Parathyroid adenoma (tissue), 2 donors: ENCODE results near the gene IFI27L1.

Source experiments
- H2AFZ ChIP-seq: fragments of 300-600 bp; sonication (generic); one replicate; pipeline ENCODE4 v1.7.0; 2017; ENCODE audit warnings: antibody characterized with exemption, mild to moderate bottlenecking
- H3K27ac ChIP-seq: fragments of 300-600 bp; sonication (generic); one replicate; pipeline ENCODE4 v1.7.0; 2017
- H3K27me3 ChIP-seq: fragments of 300-600 bp; sonication (generic); one replicate; pipeline ENCODE4 v1.7.0; 2017; ENCODE audit warnings: low read length; ENCODE audit not compliant: control insufficient read depth, insufficient read depth
- H3K36me3 ChIP-seq: fragments of 300-600 bp; sonication (generic); one replicate; pipeline ENCODE4 v1.7.0; 2017; ENCODE audit warnings: low read length; ENCODE audit not compliant: control insufficient read depth, insufficient read depth
- H3K4me1 ChIP-seq: fragments of 300-600 bp; sonication (generic); one replicate; pipeline ENCODE4 v1.7.0; 2017; ENCODE audit warnings: control low read depth
- H3K4me2 ChIP-seq: fragments of 300-600 bp; sonication (generic); one replicate; pipeline ENCODE4 v1.7.0; 2017; ENCODE audit warnings: low read length
- H3K4me3 ChIP-seq: fragments of 300-600 bp; sonication (generic); one replicate; pipeline ENCODE4 v1.7.0; 2017; ENCODE audit warnings: low read depth, low read length
- H3K79me2 ChIP-seq: fragments of 300-600 bp; sonication (generic); one replicate; pipeline ENCODE4 v1.7.0; 2017; ENCODE audit warnings: control low read depth
- H3K9ac ChIP-seq: fragments of 300-600 bp; sonication (generic); one replicate; pipeline ENCODE4 v1.7.0; 2017; ENCODE audit warnings: mild to moderate bottlenecking
- H3K9me3 ChIP-seq: fragments of 300-600 bp; sonication (generic); one replicate; pipeline ENCODE4 v1.7.0; 2017; ENCODE audit warnings: low read length; ENCODE audit not compliant: control insufficient read depth
- CTCF ChIP-seq: fragments of 300-600 bp; sonication (generic); IDR thresholded peaks from one replicate; pipeline ENCODE4 v1.7.0; 2017; ENCODE audit warnings: antibody characterized with exemption, mild to moderate bottlenecking
- donor health status: primary hyperparathyroidism.

Gene IFI27L1

GRCh38 chr14:94113490-94113889 lies 32.4 kb downstream of the IFI27L1 start:
- no peaks in the 10 kb centered on the region for H3K79me2 ChIP-seq
- no peaks in the 10 kb centered on the region for H3K4me1 ChIP-seq
- no peak for TF ChIP-seq CTCF
- no peak overlapping the region for H3K4me3 ChIP-seq
- no peak overlapping the region for H3K9ac ChIP-seq
- no peaks in the 10 kb centered on the region for H3K36me3 ChIP-seq
- no peak overlapping the region for H3K27ac ChIP-seq
- no peaks in the 10 kb centered on the region for H3K9me3 ChIP-seq
- H3K27me3 ChIP-seq = no peaks in the 10 kb centered on the region
- H2AFZ ChIP-seq = no peak overlapping the region
- H3K4me2 ChIP-seq = no peak overlapping the region

- Histone ChIP-seq H3K27ac (no peak overlapping the region), H3K9ac (no peak overlapping the region)
Observed at GRCh38 chr14:94113908-94114588, 32.9 kb downstream of the IFI27L1 start.

GRCh38 chr14:94114589-94115057 lies 33.5 kb downstream of the IFI27L1 start:
- TF ChIP-seq CTCF = no peak
- Histone ChIP-seq H3K4me2 (no peak overlapping the region), H3K4me1 (no peaks in the 10 kb centered on the region), H2AFZ (peak overlapping the region; percentile 30), H3K27ac (no peak overlapping the region), H3K79me2 (no peaks in the 10 kb centered on the region), H3K9ac (no peak overlapping the region), H3K9me3 (no peaks in the 10 kb centered on the region), H3K4me3 (no peak overlapping the region), H3K36me3 (no peaks in the 10 kb centered on the region), H3K27me3 (no peaks in the 10 kb centered on the region)

More at GRCh38 chr14:94113908-94114588, 32.9 kb downstream of the IFI27L1 start:
- TF ChIP-seq CTCF = no peak
- Histone ChIP-seq H3K27me3 (no peaks in the 10 kb centered on the region), H2AFZ (no peak overlapping the region), H3K9me3 (no peaks in the 10 kb centered on the region), H3K79me2 (no peaks in the 10 kb centered on the region), H3K4me2 (no peak overlapping the region), H3K4me3 (no peak overlapping the region), H3K4me1 (no peaks in the 10 kb centered on the region), H3K36me3 (no peaks in the 10 kb centered on the region)

GRCh38 chr14:94115058-94115591 lies 34.0 kb downstream of the IFI27L1 start:
- no peak overlapping the region for H3K9ac ChIP-seq
- no peaks in the 10 kb centered on the region for H3K4me1 ChIP-seq
- no peak overlapping the region for H3K4me3 ChIP-seq

More at GRCh38 chr14:94115058-94115591, 34.0 kb downstream of the IFI27L1 start:
- Histone ChIP-seq H3K36me3 (no peaks in the 10 kb centered on the region), H3K27me3 (no peaks in the 10 kb centered on the region), H3K4me2 (no peak overlapping the region), H2AFZ (no peak overlapping the region), H3K27ac (no peak overlapping the region), H3K9me3 (no peaks in the 10 kb centered on the region), H3K79me2 (no peaks in the 10 kb centered on the region)
- TF ChIP-seq CTCF = no peak
